ENCODE data around the gene OCSTAMP. TPM values are rescaled to one million over a fixed set of nuclear protein-coding genes. Genes with fewer than 3 reads are reported as not detected.

Gene OCSTAMP
- total RNA-seq, 4 donors from 2014 or later, result not detected

DNA sequence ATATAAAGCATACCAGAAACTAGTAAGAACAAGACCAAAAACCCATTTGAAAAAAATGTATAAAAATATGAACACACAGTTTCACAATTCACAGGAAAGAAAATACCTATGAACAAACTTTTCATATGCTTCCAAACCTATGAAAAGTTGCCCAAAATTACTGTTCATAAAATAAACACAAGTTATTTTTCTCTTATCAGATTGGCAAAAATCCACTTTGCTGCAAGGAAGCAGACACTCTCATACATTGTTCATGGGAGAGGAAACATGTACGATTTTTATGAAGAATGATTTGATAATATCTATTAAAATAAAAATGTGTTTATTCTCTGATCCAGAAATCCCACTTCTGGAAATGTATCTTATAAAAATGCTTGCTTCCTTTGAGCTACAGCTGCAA, 40.0 kb upstream of the OCSTAMP start:
- Histone ChIP-seq H3K9me3 (no peaks in the 10 kb centered on the region), H3K27ac (no peak overlapping the region), H3K27me3 (no peaks in the 10 kb centered on the region), H3K4me1 (no peaks in the 10 kb centered on the region), H3K36me3 (no peaks in the 10 kb centered on the region), H3K4me3 (no peak overlapping the region)
- TF ChIP-seq, protein P1, sequence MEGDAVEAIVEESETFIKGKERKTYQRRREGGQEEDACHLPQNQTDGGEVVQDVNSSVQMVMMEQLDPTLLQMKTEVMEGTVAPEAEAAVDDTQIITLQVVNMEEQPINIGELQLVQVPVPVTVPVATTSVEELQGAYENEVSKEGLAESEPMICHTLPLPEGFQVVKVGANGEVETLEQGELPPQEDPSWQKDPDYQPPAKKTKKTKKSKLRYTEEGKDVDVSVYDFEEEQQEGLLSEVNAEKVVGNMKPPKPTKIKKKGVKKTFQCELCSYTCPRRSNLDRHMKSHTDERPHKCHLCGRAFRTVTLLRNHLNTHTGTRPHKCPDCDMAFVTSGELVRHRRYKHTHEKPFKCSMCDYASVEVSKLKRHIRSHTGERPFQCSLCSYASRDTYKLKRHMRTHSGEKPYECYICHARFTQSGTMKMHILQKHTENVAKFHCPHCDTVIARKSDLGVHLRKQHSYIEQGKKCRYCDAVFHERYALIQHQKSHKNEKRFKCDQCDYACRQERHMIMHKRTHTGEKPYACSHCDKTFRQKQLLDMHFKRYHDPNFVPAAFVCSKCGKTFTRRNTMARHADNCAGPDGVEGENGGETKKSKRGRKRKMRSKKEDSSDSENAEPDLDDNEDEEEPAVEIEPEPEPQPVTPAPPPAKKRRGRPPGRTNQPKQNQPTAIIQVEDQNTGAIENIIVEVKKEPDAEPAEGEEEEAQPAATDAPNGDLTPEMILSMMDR (IDR thresholded peaks at IDR 0.05), result no peak
- TF ChIP-seq POLR2A (IDR thresholded peaks at IDR 0.05), result no peak
- DNase-seq, result no peak

DNA sequence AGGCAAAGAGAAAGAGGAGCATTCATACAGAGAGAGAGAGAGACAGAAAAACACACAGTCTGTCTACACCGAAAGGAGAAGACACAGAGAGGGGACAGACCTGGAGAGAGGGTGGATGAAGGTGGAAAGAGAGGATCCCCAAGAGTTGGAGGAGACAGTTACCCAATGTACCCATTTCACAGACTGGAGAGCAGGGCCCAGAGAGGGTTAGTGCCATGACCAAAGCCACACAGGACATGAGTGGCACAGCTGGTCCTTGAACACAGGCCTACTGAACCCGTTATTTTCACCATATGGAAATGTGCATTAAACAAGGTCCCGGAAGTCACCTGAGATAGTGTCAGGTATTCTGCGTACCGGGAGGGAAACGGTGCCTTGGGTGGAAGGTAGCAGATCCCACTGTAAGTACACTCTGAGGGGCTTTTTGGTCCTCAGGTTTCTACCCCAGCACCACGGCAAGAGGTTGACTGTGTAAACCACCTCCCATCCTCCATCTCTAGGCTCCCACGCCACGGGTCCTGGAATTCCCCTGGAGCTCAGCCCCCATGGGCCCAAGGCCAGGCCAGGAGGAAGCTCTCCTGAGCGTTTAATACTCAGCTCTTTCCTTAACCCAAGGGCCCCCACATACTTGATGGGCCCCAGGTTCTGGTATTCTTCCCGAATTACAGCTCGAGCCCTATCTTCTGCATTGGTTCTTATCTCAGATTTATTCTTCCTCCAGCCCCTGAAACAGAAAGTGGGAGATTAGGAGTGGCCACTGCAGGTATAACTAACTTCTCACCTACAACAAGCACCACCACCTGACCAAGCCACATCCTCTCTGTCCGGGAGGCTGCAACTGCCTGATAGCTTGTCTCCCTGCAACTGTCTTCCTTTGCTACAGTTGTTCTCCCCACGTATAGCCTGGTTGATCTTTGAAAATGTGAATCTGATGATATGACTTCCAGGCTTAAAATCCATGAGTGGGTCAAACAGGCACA, 38.4 kb upstream of the OCSTAMP start:
- no peak overlapping the region for H3K27ac ChIP-seq
- H3K27me3 ChIP-seq, result no peaks in the 10 kb centered on the region
- no peaks in the 10 kb centered on the region for H3K4me1 ChIP-seq
- no peak for DNase-seq
- H3K36me3 ChIP-seq, result no peaks in the 10 kb centered on the region
- TF ChIP-seq POLR2A (IDR thresholded peaks at IDR 0.05), result no peak
- TF ChIP-seq, protein P1 (IDR thresholded peaks at IDR 0.05), result no peak
- no peaks in the 10 kb centered on the region for H3K9me3 ChIP-seq
- no peak overlapping the region for H3K4me3 ChIP-seq

DNA sequence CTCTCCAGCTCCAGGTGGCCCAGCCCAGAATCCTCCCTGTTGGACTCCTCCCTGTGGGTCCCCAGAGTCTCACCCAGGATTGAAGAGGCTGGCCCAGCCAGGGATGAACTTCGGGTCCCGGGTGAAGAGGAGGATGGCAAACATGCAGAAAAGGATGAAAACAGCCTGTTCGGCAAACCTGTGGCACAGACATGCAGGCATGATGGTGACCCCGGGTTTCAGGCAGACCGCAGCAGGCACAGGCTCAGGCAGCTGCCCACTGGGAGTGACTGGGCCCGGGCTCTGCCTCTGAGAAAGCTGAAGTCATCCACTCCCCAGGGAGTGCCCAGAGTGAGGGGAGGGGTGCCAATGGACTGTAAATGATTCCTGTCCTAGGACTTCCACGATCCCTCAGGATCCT, 37.5 kb upstream of the OCSTAMP start:
- Histone ChIP-seq H3K9me3 (no peaks in the 10 kb centered on the region), H3K4me1 (no peaks in the 10 kb centered on the region), H3K4me3 (no peak overlapping the region), H3K36me3 (no peaks in the 10 kb centered on the region), H3K27ac (no peak overlapping the region), H3K27me3 (no peaks in the 10 kb centered on the region)
- TF ChIP-seq, protein P1 (IDR thresholded peaks at IDR 0.05), result no peak
- no peak for TF ChIP-seq POLR2A (IDR thresholded peaks at IDR 0.05)
- DNase-seq, result no peak

DNA sequence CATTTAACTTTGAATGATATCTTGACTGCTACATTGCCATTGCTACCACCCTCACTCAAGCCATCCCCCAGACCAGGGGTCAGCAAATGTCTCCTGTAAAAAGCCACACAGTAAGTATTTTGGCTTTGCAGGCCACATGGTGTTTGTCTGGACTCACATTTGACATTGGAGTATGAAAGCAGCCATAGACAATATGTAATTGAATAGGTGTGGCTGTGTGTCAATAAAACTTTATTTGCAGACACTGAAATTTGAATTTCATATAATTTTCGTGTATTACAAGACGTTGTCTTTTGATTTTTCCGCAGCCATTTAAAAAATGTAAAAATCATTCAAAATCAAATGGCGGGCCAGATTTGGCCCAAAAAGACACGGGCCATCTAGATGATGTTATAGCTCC, 36.3 kb upstream of the OCSTAMP start:
- Histone ChIP-seq H3K27me3 (no peaks in the 10 kb centered on the region), H3K4me1 (no peaks in the 10 kb centered on the region), H3K27ac (no peak overlapping the region), H3K9me3 (no peaks in the 10 kb centered on the region), H3K36me3 (no peaks in the 10 kb centered on the region), H3K4me3 (no peak overlapping the region)
- DNase-seq, result no peak
- TF ChIP-seq, protein P1 (IDR thresholded peaks at IDR 0.05), result no peak
- no peak for TF ChIP-seq POLR2A (IDR thresholded peaks at IDR 0.05)

DNA sequence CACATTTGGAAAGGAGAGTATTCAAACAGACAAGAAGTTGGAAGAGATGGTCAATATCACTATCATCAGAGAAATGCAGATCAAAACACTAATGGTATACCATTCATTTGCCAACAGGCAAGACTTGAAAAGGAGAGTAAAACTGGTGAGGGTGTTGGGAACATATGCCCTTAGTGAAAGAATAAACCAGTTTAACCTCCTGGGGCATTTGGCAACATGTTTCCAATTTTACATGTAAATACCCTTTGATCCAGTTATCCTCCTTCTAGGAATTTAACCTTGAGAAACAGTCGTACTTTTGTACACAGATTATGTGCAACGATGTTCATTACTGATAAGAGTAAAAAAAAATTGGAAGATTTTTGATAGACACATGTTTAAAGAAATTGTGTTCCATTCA, 34.1 kb upstream of the OCSTAMP start:
- H3K27me3 ChIP-seq, result no peaks in the 10 kb centered on the region
- H3K4me3 ChIP-seq, result no peak overlapping the region
- H3K4me1 ChIP-seq, result no peaks in the 10 kb centered on the region
- no peak for TF ChIP-seq POLR2A (IDR thresholded peaks at IDR 0.05)
- TF ChIP-seq, protein P1 (IDR thresholded peaks at IDR 0.05), result no peak
- no peaks in the 10 kb centered on the region for H3K36me3 ChIP-seq
- no peak overlapping the region for H3K27ac ChIP-seq
- no peak for DNase-seq
- no peaks in the 10 kb centered on the region for H3K9me3 ChIP-seq
